Measurements from ENCODE around the gene MC2R. TPM values are rescaled to one million over a fixed set of nuclear protein-coding genes. Genes with fewer than 3 reads are reported as not detected.

Gene MC2R
- polyA plus RNA-seq, 3 donors = not detected

GRCh38 chr18:13835202-13835601 lies 80.1 kb downstream of the MC2R start:
- Histone ChIP-seq H2AFZ (ENCODE audit: insufficient read depth, low read depth, low read length, poor library complexity, severe bottlenecking) (no peak overlapping the region), H3K4me2 (replicated peaks; ENCODE audit: extremely low read depth, low read length, poor library complexity, severe bottlenecking) (no peak overlapping the region)
- intact Hi-C loops (cut with micrococcal nuclease) = no loop called here

GRCh38 chr18:13834496-13835015 lies 80.8 kb downstream of the MC2R start:
- Mint-ChIP-seq H3K36me3 (no peaks in the 10 kb centered on the region), H3K27me3 (ENCODE audit: low read depth in 3 of 3) (peaks cover 2 to 12% (median 3%) of the 10 kb centered on the region in 3 donors), H3K4me1 (peaks cover 2% of the 10 kb centered on the region), H3K27ac (no peak overlapping the region), H3K9me3 (peaks cover 0 to 10% (median 3%) of the 10 kb centered on the region in 7 donors), H3K4me3 (no peak overlapping the region)
- whole genome bisulfite sequencing (ENCODE audit: insufficient coverage) = 78% methylated on average over 6 of the region's 8 CpGs
- no peak overlapping the region for H3K4me2 ChIP-seq (replicated peaks; ENCODE audit: extremely low read depth, low read length, poor library complexity, severe bottlenecking)
- no peaks in the 10 kb centered on the region for H3K36me3 ChIP-seq (replicated peaks in 1 of 2; ENCODE audit: control insufficient read depth in 1 of 2, insufficient read depth in 2 of 2, low read length in 2 of 2)
- H3K79me2 ChIP-seq (ENCODE audit: insufficient read depth, low read length) = no peaks in the 10 kb centered on the region
- DNase-seq = no peak
- H3K27ac ChIP-seq (ENCODE audit: low read depth in 1 of 2, low read length in 2 of 2) = no peak overlapping the region
- intact Hi-C loops (cut with micrococcal nuclease) = no loop called here
- no peaks in the 10 kb centered on the region for H3K9me3 ChIP-seq (replicated peaks in 1 of 2; ENCODE audit: control insufficient read depth in 1 of 2, insufficient read depth in 1 of 2, low read length in 2 of 2)
- H3K9ac ChIP-seq (ENCODE audit: insufficient read depth, low read length, poor library complexity, severe bottlenecking) = no peak overlapping the region
- no peaks in the 10 kb centered on the region for H3K4me1 ChIP-seq (ENCODE audit: control insufficient read depth in 1 of 2, insufficient read depth in 2 of 2, low read length in 2 of 2)
- no peak for TF ChIP-seq CTCF (IDR thresholded peaks at IDR 0.05)
- H4K20me1 ChIP-seq (ENCODE audit: insufficient read depth, low read length) = no peaks in the 10 kb centered on the region
- no peak overlapping the region for H2AFZ ChIP-seq (ENCODE audit: insufficient read depth, low read depth, low read length, poor library complexity, severe bottlenecking)
- H3K27me3 ChIP-seq (ENCODE audit: control insufficient read depth in 2 of 2, insufficient read depth in 2 of 2, low read length in 2 of 2) = no peaks in the 10 kb centered on the region
- H3K4me3 ChIP-seq (replicated peaks in 1 of 3; ENCODE audit: low read depth in 2 of 3, low read length in 3 of 3) = no peak overlapping the region

More at GRCh38 chr18:13835202-13835601, 80.1 kb downstream of the MC2R start:
- Histone ChIP-seq H3K79me2 (ENCODE audit: insufficient read depth, low read length) (no peaks in the 10 kb centered on the region), H3K9ac (ENCODE audit: insufficient read depth, low read length, poor library complexity, severe bottlenecking) (no peak overlapping the region), H4K20me1 (ENCODE audit: insufficient read depth, low read length) (no peaks in the 10 kb centered on the region), H3K27me3 (ENCODE audit: control insufficient read depth in 2 of 2, insufficient read depth in 2 of 2, low read length in 2 of 2) (no peaks in the 10 kb centered on the region), H3K36me3 (replicated peaks in 1 of 2; ENCODE audit: control insufficient read depth in 1 of 2, insufficient read depth in 2 of 2, low read length in 2 of 2) (no peaks in the 10 kb centered on the region), H3K4me3 (replicated peaks in 1 of 3; ENCODE audit: low read depth in 2 of 3, low read length in 3 of 3) (no peak overlapping the region), H3K4me1 (ENCODE audit: control insufficient read depth in 1 of 2, insufficient read depth in 2 of 2, low read length in 2 of 2) (no peaks in the 10 kb centered on the region), H3K9me3 (replicated peaks in 1 of 2; ENCODE audit: control insufficient read depth in 1 of 2, insufficient read depth in 1 of 2, low read length in 2 of 2) (no peaks in the 10 kb centered on the region), H3K27ac (ENCODE audit: low read depth in 1 of 2, low read length in 2 of 2) (no peak overlapping the region)
- Mint-ChIP-seq H3K9me3 (peaks cover 0 to 10% (median 3%) of the 10 kb centered on the region in 7 donors), H3K4me1 (peaks cover 2% of the 10 kb centered on the region), H3K36me3 (no peaks in the 10 kb centered on the region), H3K27ac (peak overlapping the region in 1 of 7 donors; percentile 5), H3K27me3 (ENCODE audit: low read depth in 3 of 3) (peaks cover 2 to 12% (median 3%) of the 10 kb centered on the region in 3 donors), H3K4me3 (no peak overlapping the region)
- no peak for TF ChIP-seq CTCF (IDR thresholded peaks at IDR 0.05)
- DNase-seq = no peak
- 86% methylated on average over 2 of the region's 6 CpGs for WGBS (ENCODE audit: insufficient coverage)

Other genes starting within 250 kb of the MC2R start
- 1 to 10 TPM; 2.8 to 6.9 (median 6.9) TPM for gene FAM210A, start 189.0 kb downstream of the MC2R start, polyA plus RNA-seq
- 10 to 100 TPM; 12.9 to 36.4 (median 32.6) TPM for gene RNMT, start 188.9 kb downstream of the MC2R start, polyA plus RNA-seq
- under 1 TPM in 2 of 3 donors, not detected in 1; 0.12 to 0.13 TPM for gene MC5R, start 91.4 kb downstream of the MC2R start, polyA plus RNA-seq
- 1 to 10 TPM in 1 of 3 donors, under 1 TPM in 2; 0.52 to 1.7 (median 0.63) TPM for gene ZNF519, start 216.9 kb upstream of the MC2R start, polyA plus RNA-seq